ENCODE measurements around the gene NCOA3.

DNA sequence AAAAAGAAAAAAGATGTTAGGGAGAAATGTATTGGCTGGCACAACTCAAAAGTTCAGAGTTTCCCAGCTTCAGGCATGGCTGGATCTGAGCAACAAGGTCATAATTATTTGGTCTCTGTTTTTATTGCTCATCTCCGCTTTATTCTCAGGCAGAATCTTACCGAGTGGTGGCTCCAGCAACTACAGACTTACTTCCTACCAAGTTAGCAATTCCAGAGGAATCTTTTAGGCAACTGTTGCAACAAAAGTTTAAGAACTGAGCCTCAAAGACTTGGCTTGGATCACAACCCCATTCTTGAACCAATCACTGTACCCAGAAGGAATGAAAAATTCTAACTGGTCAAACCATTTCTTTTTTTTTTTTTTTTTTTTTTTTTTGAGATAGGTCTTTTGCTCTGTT lies 35.5 kb upstream of the NCOA3 start:
- TF ChIP-seq POLR2A (IDR thresholded peaks at IDR 0.05; ENCODE audit: low read length) = no peak
- TF ChIP-seq GATA1 (IDR thresholded peaks at IDR 0.05; ENCODE audit: low read depth, low read length) = no peak
